Measurements from ENCODE around the gene MED16.

The MED16 gene, protein sequence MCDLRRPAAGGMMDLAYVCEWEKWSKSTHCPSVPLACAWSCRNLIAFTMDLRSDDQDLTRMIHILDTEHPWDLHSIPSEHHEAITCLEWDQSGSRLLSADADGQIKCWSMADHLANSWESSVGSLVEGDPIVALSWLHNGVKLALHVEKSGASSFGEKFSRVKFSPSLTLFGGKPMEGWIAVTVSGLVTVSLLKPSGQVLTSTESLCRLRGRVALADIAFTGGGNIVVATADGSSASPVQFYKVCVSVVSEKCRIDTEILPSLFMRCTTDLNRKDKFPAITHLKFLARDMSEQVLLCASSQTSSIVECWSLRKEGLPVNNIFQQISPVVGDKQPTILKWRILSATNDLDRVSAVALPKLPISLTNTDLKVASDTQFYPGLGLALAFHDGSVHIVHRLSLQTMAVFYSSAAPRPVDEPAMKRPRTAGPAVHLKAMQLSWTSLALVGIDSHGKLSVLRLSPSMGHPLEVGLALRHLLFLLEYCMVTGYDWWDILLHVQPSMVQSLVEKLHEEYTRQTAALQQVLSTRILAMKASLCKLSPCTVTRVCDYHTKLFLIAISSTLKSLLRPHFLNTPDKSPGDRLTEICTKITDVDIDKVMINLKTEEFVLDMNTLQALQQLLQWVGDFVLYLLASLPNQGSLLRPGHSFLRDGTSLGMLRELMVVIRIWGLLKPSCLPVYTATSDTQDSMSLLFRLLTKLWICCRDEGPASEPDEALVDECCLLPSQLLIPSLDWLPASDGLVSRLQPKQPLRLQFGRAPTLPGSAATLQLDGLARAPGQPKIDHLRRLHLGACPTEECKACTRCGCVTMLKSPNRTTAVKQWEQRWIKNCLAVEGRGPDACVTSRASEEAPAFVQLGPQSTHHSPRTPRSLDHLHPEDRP

DNA sequence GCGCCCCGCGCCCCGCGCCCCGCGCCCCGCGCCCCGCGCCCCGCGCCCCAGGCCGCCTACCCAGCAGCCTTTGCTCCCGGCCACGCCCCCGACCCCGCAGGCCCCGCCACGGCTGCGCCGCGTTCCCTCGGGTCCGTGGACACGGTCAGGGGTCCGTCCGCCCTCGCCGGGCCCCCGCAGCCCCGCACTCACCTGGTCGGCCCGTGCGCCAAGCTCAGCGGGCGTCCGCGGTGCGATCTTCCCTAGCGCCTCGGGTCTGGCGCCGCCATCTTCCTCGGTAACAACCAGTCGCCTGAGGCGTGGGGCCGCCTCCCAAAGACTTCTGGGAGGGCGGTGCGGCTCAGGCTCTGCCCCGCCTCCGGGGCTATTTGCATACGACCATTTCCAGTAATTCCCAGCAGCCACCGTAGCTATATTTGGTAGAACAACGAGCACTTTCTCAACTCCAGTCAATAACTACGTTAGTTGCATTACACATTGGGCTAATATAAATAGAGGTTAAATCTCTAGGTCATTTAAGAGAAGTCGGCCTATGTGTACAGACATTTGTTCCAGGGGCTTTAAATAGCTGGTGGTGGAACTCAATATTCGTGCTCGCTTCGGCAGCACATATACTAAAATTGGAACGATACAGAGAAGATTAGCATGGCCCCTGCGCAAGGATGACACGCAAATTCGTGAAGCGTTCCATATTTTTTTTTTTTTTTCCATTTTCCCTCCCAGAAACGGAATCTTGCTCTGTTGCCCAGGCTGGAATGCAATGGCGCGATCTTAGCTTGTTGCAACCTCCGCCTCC lies at the start of gene MED16, which contains the start of gene RNU6-9:
MED16 (minus strand) TSS at position 294 of the 796 bp plus-strand sequence. CDS start 2,056 bp downstream, outside the sequence.
RNU6-9 (plus strand) TSS at position 591 of the 796 bp plus-strand sequence.
- DNase-seq = peak; percentile 93

DNA sequence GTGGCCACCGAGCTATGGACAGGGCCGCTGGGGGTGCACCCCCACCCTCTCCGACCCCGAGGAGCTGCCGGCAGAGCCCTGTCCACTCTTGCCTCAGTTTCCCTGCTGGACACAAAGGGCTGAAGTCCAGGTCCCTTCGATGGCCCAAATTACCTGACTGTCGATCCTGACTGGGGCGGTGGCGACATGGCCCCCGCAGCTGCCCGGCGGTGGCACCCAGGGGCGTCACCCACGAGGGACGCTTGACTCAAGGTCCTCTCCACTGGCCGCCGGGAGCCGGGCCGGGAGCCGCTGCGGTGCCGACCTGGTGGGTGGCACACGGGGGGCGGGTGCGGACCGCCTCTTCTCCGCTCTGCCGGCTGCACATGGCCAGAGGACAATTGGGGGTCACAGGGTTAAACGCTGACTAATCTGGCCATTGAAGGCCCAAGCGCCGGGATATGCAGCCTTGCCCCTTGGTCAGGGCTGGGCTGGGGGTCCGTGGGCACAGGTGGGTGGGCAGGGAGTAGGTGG lies 49.2 kb upstream of the MED16 start:
- DNase-seq = no peak

DNA sequence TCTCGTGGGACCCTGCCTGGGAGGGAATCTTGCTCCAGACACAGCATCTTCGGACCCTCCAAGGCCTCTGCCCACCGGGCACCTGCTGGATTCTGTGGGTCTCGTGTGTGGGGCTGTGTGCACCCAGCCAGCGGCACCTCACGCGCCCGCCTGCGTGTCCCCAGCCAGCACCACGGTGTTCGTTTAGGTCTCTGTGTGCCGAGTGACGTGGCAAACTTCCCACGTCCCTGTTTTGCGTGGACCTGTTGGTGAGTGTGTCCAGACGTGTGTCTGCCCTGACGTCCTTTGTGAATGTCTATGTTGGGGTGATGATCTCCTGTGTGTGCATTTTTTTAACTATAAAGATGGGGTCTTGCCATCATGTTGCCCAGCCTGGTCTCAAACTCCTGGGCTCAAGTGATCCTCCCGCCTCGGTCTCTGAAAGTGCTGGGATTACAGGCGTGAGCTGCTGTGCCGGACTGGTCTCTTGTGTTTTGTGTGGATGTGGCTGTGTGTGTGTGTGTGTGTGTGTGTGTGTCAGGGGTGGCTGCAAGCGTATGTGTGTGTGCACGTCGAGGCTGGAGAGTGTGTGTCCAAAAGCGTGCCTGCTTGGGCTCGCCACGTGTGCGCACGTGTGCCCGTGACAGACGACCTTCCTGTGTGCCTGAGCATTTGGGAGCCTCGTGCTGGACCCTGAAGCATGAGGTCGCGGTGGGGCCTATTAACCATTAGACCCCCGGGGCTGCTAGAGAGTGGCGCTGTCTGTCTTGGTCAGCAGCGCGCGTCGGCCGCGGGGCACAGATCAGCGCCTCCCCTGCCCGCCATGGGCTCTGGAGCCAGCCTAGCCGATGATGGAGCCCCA lies 48.5 kb upstream of the MED16 start:
- DNase-seq = no peak

DNA sequence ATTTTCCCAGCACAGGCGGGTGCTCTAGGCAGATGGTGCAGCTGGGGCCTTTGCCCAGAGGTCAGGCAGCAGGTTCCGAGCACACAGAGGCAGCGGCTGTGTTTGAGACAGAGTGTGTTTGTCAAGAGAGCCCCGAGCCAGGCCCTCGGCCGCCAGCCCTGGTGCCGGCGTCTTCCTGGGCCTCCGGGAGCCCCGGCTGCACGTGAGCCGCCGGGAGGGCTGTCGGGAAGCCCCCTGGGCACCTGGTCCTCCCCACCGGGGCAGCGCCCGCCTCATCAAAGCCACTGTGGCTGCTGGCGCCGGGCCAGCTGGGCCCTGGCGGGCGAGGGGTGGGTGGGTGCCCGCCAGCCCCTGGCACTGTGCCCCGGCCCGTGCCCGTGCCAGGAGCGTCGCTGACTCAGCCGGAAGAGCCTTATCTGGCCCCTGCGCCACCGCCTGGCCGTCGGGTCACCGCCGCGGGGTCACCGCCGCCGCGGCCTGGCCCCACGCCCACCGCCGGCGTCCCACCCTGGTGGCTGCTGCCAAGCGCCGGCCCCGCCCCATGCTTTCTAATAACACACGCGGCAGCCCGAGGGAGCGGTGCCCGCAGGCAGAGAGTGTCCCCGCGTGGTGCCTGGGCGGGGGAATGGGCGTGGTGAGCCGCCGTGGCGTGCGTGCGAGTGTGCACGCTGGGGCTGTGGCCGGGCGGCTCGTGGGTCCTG lies 47.8 kb upstream of the MED16 start:
- DNase-seq = peak; percentile 83

DNA sequence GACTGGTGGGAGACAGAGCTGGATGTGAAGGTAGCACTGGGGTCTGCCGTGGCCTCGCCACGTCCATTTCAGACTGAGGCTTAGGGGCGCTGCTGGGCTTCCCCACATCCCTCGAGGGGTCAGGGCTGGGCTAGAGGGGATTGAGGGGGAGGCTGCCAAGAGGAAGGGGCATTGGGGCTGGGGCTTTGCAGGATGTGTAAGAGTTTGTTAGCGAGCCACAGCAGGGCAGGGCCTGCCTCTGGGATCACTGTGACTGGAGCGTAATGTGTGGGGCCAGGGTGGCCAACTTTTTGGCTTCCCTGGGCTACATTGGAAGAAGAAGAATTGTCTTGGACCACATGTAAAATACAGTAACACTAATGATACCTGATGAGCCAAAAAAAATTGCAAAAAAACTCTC lies 46.9 kb upstream of the MED16 start:
- no peak for DNase-seq

DNA sequence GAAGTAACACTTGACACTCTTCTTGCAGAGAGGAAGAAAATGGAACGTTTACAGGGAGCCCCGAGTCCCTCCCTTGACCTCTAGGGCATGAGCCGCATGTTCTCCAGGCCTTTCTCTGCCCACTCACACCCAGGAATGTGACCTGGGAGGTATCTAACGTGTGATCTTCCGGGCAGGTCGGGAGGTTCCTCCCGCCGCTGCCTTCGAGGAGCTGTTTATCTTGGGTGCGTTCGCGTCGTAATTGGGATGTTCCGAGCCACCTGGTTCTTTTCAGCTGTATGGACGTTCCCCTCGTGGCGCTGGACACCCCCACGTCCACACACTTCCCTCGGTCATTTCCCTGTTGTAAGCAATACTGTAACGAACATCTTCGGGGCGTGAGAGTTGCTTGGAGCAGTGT lies 46.5 kb upstream of the MED16 start:
- DNase-seq = no peak

DNA sequence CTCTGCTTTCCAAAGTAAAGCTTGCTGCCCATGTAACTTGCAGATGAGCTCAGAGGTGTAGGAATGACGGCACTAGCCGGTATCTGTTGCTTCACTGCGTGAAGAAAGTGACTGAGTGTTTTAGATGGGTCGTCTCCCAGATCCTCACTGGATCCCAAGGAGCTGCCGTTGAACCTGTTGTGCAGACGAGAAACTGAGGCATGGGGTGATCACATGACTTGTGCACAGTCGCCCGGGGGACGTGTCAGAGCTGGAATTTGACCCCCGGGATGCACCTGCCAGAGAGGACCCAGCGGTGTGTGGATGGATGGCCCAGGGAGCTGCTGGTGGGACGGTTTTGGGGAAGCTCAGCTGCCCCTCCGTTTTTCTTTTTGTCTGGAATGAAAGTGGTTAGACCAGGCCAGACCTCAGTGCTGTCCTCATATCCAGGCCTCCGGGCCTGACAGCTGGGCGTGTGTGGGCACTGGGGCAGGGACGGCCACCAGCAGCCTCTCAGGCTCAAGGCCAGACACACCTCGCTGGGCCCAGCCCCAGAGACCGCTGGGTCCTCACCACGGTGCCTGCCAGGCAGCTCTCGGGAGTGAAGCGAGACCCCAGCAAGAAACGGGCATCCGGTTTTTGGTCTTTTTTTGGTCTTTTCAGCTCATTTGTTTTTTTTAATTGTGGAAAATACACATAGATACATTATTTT lies 45.4 kb upstream of the MED16 start:
- DNase-seq = no peak

DNA sequence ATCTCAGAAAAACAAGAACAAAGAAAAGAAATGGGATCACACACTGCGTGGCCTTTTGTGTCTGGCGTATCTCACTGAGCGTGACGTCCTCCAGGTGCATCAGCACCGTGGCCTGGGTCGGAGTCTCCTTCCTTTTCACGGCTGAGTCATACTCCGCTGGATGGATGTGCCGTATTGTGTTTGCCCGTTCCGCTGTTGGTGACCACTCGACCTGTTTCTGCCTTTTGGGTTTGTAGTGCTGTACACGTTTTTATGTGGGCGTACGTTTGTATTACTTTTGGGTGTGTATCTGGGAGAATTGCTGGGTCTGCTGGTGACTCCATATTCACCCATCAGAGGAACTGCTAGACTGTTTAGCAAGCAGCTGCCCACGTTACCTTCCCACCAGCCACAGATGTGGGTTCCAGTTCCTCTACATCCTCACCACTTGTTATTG lies 44.3 kb upstream of the MED16 start:
- DNase-seq = peak; percentile 66

DNA sequence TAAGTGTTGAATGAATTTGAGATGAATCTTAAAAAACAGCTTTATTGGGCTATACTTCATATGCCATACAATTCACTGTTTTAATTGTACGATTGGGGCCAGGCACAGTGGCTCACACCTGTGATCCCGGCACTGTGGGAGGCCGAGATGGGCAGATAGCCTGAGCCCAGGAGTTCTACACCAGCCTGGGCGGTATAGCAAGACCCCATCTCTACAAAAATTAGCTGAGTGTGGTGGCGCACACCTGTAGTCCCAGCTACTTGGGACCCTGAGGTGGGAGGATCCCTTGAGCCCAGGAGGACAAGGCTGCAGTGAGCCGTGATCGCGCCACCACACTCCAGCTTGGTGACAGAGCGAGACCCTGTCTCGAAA lies 43.2 kb upstream of the MED16 start:
- no peak for DNase-seq

DNA sequence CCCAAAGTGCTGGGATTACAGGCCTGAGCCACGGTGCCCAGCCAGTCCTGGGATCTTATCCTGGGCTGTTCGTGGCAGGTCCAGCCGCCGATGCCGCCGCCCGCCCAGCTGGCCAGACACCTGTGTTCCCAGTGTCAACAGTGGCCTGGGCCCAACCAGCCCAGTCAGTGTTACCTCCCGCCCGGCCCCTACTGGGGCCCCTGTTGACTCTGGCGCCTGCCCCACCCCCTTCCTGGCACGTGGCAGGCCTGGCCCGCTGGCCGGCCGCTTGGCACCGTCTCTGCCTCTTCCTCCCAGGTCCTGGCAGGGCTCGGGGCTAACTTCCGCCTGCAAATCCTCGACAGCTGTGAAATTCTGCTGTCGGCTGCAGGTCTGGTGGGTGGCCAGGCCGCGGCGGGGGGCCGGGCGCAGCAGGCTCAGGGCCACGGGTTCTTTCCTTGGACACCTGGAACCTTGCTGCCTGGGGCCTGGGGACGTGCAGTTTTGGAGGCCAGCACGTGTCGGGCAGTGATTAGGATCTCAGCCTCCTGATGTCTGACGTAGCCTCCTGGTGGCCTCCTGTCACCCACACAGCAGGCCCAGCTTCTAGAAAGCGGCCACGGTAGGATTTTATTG lies 42.0 kb upstream of the MED16 start:
- DNase-seq = no peak

DNA sequence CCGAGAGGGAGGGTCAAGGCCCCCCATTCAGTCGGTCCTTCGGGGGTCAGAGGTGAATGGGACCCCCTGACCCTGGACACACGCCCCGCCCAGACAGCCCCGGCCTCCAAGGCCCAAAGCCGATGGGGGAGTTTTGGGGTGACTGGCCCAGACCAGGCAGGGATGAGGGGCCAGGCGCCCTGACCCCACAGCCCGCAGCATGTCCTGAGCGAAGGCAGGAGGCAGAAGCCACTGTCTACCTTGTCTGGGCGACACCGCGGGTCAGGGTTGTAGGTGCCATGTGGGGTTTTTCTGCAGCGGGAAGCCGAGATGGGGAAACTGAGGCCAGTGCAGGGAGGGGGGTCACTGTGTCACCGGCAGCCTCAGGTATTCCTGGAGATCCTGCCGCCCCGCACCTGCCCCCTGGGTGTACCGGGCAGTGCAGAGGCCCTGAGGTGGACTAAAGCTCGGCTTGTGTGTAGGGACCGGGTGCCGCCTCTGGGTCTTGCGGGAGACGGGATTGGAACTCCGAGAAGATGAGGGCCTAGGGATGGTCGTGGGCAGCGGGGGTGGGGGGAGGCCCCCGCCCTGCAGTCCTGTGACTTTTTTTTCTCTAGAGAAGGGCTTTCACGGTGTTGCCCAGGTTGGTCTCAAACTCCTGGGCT lies 41.3 kb upstream of the MED16 start:
- DNase-seq = no peak

DNA sequence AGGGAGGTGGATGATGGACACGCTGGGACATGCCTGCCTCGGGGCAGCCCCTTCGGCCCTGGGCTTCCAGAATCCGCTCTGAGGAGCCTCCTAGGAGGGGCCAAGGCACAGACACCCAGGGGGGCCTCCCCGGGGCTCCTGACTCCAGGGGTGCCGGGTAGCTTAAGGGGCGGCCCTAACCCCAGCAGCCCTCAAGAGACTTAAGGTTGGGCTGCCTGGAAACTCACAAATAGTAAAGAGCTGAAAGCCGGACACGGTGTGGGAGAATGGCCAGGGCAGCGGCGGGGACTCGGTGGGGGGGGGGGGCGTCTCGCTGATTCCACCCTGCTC lies 40.5 kb upstream of the MED16 start:
- no peak for DNase-seq

DNA sequence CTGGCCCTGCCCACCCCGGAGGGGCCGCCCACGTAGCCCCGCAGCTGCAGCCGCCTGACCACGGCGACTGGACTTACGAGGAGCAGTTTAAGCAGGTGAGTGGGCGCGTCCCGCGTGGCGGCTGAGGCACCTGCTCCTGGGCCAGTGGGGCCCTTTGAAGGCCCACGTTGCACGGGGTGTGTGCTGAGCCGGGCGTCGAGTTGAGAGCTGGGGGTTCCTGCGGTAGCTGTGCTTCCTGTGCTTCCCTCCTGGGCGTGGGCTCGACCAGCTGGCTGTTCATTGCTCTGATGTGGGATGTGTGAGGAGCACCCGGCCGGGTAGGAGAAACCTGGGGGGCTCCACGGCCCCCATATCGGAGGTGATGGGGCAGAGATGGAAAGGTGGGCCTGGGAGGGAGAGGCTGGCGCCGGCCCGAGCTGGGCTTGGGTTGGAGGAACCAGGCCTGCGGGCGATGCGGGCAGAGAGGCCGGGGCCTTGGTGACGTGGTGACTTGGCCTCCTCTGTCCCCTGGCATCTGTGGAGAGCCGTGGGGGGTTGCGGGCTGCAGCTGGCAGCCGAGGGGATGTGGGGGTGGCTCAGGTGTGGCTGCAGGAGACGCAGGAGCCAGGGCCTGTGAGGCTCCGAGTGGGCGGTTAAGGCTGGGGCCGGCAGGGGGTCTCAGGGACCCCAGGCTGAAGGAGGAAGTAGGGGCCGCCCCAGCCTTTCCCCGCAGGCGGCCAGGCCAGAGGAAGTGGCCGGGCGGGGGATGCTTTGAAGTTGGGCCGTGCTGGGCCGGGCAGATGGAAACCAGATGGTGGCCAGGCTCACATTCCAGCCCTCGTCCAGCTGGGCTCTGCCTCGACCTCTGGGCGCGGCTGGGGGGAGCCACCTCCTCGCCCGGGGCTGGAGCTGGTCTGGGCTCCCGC lies 39.9 kb upstream of the MED16 start:
- peak; percentile 71 for DNase-seq

DNA sequence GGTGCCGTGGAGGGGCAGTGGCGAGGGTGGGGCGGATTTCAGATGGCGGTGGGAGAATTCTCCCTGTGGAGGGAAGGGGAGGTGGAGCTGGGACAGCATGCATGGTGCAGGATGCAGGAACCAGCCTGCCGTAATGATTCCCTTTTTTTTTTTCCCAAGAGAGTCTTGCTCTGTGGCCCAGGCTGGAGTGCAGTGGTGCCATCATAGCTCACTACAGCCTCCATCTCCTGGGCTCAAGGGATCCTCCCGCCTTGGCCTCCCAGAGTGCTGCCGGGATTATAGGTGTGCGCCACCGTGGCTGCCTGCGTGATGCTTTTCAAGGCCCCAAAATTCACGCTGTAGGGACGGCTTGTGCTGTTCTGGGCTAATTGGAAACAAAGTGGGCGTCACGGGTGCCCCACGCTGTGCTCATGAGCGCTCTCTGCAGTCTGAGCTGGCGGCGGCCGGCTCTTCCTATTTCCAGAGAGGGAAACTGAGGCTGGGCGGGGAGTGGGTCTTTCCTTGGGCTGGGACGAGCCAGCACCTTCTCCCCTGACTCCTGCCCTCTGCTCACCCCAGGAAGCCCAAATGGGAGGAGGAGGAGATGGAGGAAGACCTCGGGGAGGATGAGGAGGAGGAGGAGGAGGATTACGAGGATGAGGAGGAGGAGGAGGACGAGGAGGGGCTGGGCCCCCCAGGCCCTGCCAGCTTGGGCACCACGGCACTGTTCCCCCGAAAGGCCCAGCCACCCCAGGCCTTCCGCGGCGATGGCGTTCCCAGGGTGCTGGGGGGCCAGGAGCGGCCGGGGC lies 39.1 kb upstream of the MED16 start:
- no peak for DNase-seq

DNA sequence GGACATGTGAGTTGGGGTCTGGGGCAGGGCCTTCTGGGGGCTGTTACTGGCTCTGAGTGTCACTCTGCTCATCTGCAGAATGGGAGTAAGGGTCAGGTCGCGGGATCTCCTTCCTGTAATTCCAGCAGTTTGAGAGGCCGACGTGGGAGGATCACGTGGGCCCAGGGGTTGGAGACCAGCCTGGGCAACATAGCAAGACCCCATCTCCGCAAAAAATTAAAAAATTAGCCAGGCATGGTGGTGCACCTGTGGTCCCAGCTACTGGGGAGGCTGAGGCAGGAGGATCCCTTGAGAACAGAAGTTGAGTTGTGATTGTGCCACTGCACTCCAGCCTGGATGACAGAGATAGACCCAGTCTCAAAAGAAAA lies 36.9 kb upstream of the MED16 start:
- DNase-seq = no peak

DNA sequence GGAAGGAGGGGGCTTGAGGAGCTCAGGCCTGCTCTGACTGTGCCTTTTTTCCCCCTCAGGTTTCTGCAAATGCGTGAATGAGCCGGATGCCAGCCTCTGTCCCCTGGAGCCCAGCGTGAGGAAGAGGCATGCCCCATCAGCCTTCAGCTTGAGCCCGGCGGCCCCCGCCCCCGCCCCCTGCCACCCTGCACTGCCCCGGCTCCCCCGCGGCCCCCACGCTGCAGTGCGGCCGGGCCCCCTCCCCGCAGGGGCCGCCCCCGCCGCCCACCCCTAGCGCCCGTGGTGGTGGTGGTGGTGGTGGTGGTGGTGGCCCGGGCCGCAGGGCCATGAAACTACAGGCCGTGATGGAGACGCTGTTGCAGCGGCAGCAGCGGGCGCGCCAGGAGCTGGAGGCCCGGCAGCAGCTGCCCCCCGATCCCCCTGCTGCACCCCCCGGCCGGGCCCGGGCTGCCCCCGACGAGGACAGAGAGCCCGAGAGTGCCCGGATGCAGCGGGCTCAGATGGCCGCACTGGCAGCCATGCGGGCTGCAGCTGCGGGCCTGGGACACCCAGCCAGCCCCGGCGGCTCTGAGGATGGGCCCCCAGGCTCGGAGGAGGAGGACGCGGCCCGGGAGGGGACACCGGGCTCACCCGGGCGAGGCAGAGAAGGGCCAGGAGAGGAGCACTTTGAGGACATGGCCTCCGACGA lies 36.4 kb upstream of the MED16 start:
- DNase-seq = no peak

Measured in CD4-positive, alpha-beta T cell treated with Interleukin-17A for 4 hours (primary cell).